Activated CD8-positive, alpha-beta T cell treated with anti-CD3 and anti-CD28 coated beads for 36 hours (primary cell): ENCODE results near the gene PTPRN2. TPM values are rescaled to one million over a fixed set of nuclear protein-coding genes. Genes with fewer than 3 reads are reported as not detected.

Source experiments
- ATAC-seq: fragments of 200-7000 bp; cut with Tn5 transposase; one replicate; pipeline ENCODE4 v1.10.0; 2021; ENCODE audit warnings: mild to moderate bottlenecking, moderate library complexity
- CTCF ChIA-PET: fragments of 350-600 bp; sonication (Branson Sonifier 250); formaldehyde crosslinking; loops from one replicate; lab custom pipeline; 2021; ENCODE audit warnings: antibody characterized with exemption; lab: Charles Lee
- POLR2A ChIA-PET: fragments of 350-600 bp; sonication (Branson Sonifier 250); formaldehyde crosslinking; loops from one replicate; lab custom pipeline; 2021; ENCODE audit warnings: antibody characterized with exemption; lab: Charles Lee
- DNase-seq: peaks from one replicate; pipeline ENCODE4 v3.0.0-alpha.2; 2020
- H3K27ac Mint-ChIP-seq: one replicate; pipeline ENCODE4 v1.8.0; 2021; ENCODE audit warnings: mild to moderate bottlenecking, mixed read lengths
- H3K27me3 Mint-ChIP-seq: one replicate; pipeline ENCODE4 v1.8.0; 2021; ENCODE audit warnings: mixed read lengths
- H3K36me3 Mint-ChIP-seq: one replicate; pipeline ENCODE4 v1.8.0; 2021; ENCODE audit warnings: low read depth, mixed read lengths
- H3K4me1 Mint-ChIP-seq: one replicate; pipeline ENCODE4 v1.8.0; 2021; ENCODE audit warnings: low read depth, mixed read lengths
- H3K4me3 Mint-ChIP-seq: one replicate; pipeline ENCODE4 v1.8.0; 2021; ENCODE audit warnings: mild to moderate bottlenecking, moderate library complexity, mixed read lengths
- H3K9me3 Mint-ChIP-seq: one replicate; pipeline ENCODE4 v1.8.0; 2021; ENCODE audit warnings: mixed read lengths
- intact Hi-C: fragments of 100-400 bp; cut with micrococcal nuclease; formaldehyde crosslinking; loops from one replicate; pipeline ENCODE4 v1.10.0; 2022
- total RNA-seq, 2 experiments: library from RNA; stranded (reverse); gene quantifications; one replicate each; pipeline ENCODE4 v1.2.3, GENCODE V29; 2021
- TF ChIP-seq, protein P1 (sequence below): fragments of 200-600 bp; IDR thresholded peaks from one replicate; pipeline ENCODE4 v1.8.0; 2022; ENCODE audit warnings: antibody characterized with exemption, mild to moderate bottlenecking

Gene PTPRN2
- total RNA-seq, 2 experiments from 2014 or later = 0.49 to 0.65 TPM

- no peak for ATAC-seq
Measured at GRCh38 chr7:158009886-158010285, 577.7 kb downstream of the PTPRN2 start.

GRCh38 chr7:158008267-158008666 is 579.4 kb downstream of the PTPRN2 start:
- intact Hi-C loops = no loop called here

More at GRCh38 chr7:158009886-158010285, 577.7 kb downstream of the PTPRN2 start:
- intact Hi-C loops = no loop called here
- Mint-ChIP-seq H3K4me1 (peaks cover 9% of the 10 kb centered on the region), H3K9me3 (no peaks in the 10 kb centered on the region), H3K4me3 (no peak overlapping the region), H3K36me3 (no peaks in the 10 kb centered on the region), H3K27me3 (no peaks in the 10 kb centered on the region), H3K27ac (no peak overlapping the region)
- TF ChIP-seq, protein P1, sequence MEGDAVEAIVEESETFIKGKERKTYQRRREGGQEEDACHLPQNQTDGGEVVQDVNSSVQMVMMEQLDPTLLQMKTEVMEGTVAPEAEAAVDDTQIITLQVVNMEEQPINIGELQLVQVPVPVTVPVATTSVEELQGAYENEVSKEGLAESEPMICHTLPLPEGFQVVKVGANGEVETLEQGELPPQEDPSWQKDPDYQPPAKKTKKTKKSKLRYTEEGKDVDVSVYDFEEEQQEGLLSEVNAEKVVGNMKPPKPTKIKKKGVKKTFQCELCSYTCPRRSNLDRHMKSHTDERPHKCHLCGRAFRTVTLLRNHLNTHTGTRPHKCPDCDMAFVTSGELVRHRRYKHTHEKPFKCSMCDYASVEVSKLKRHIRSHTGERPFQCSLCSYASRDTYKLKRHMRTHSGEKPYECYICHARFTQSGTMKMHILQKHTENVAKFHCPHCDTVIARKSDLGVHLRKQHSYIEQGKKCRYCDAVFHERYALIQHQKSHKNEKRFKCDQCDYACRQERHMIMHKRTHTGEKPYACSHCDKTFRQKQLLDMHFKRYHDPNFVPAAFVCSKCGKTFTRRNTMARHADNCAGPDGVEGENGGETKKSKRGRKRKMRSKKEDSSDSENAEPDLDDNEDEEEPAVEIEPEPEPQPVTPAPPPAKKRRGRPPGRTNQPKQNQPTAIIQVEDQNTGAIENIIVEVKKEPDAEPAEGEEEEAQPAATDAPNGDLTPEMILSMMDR = no peak
- DNase-seq = no peak
- ChIA-PET POLR2A (no interaction called here), CTCF (no interaction called here)

GRCh38 chr7:158007697-158008257 is 579.8 kb downstream of the PTPRN2 start:
- H3K4me1 Mint-ChIP-seq = peaks cover 9% of the 10 kb centered on the region
- ATAC-seq (no peak), DNase-seq (no peak)
- ChIA-PET CTCF (no interaction called here), POLR2A (no interaction called here)
- intact Hi-C loops = no loop called here
- H3K4me3 Mint-ChIP-seq = no peak overlapping the region
- H3K27ac Mint-ChIP-seq = no peak overlapping the region
- H3K27me3 Mint-ChIP-seq = no peaks in the 10 kb centered on the region
- no peaks in the 10 kb centered on the region for H3K36me3 Mint-ChIP-seq
- TF ChIP-seq, protein P1 = no peak
- no peaks in the 10 kb centered on the region for H3K9me3 Mint-ChIP-seq

More at GRCh38 chr7:158008267-158008666, 579.4 kb downstream of the PTPRN2 start:
- DNase-seq (no peak), ATAC-seq (no peak)
- H3K4me1 Mint-ChIP-seq = peaks cover 9% of the 10 kb centered on the region
- CTCF ChIA-PET = no interaction called here
- no peaks in the 10 kb centered on the region for H3K36me3 Mint-ChIP-seq
- H3K9me3 Mint-ChIP-seq = no peaks in the 10 kb centered on the region
- H3K27ac Mint-ChIP-seq = no peak overlapping the region
- no peak overlapping the region for H3K4me3 Mint-ChIP-seq
- TF ChIP-seq, protein P1 = no peak
- H3K27me3 Mint-ChIP-seq = no peaks in the 10 kb centered on the region
- POLR2A ChIA-PET = no interaction called here

GRCh38 chr7:158006841-158007696 is 580.6 kb downstream of the PTPRN2 start:
- Mint-ChIP-seq H3K27ac (no peak overlapping the region), H3K9me3 (no peaks in the 10 kb centered on the region), H3K4me3 (no peak overlapping the region), H3K36me3 (no peaks in the 10 kb centered on the region), H3K4me1 (peaks cover 7% of the 10 kb centered on the region), H3K27me3 (no peaks in the 10 kb centered on the region)
- intact Hi-C loops = no loop called here
- DNase-seq = no peak
- ChIA-PET CTCF (no interaction called here), POLR2A (no interaction called here)
- TF ChIP-seq, protein P1 = no peak
- no peak for ATAC-seq

GRCh38 chr7:158005531-158005930 is 582.1 kb downstream of the PTPRN2 start:
- TF ChIP-seq, protein P1 = no peak
- H3K9me3 Mint-ChIP-seq = no peaks in the 10 kb centered on the region
- intact Hi-C loops = no loop called here
- H3K4me3 Mint-ChIP-seq = no peak overlapping the region
- H3K4me1 Mint-ChIP-seq = no peaks in the 10 kb centered on the region
- ChIA-PET CTCF (no interaction called here), POLR2A (no interaction called here)
- H3K27me3 Mint-ChIP-seq = no peaks in the 10 kb centered on the region
- no peak overlapping the region for H3K27ac Mint-ChIP-seq
- no peak for ATAC-seq
- no peak for DNase-seq
- H3K36me3 Mint-ChIP-seq = no peaks in the 10 kb centered on the region
